Panc1 (cell line): ENCODE results near the gene ARL5C. TPM values are rescaled to one million over a fixed set of nuclear protein-coding genes. Genes with fewer than 3 reads are reported as not detected.

Experiments
- ATAC-seq: fragments of 200-7000 bp; cut with Tn5 transposase; 2 replicates; pipeline ENCODE4 v1.9.1; 2020; ENCODE audit warnings: mild to moderate bottlenecking, moderate library complexity
- BruUV-seq: library from RNA; stranded (reverse); fragments of 400-500 nt; replicated peaks from 2 replicates; lab custom pipeline; 2021; lab: Mats Ljungman, UMichigan
- CTCF ChIA-PET: fragments of 300-600 bp; sonication (Branson Sonifier 250); formaldehyde crosslinking; loops from one replicate; lab custom pipeline; 2022; ENCODE audit warnings: antibody characterized with exemption; lab: Charles Lee
- POLR2A ChIA-PET: fragments of 300-600 bp; sonication (Branson Sonifier 250); formaldehyde crosslinking; loops from one replicate; lab custom pipeline; 2022; ENCODE audit warnings: antibody characterized with exemption; lab: Charles Lee
- DNase-seq: peaks from one replicate; pipeline ENCODE4 v3.0.0-alpha.2; 2010; ENCODE audit warnings: low read depth, low spot score
- H3K27ac ChIP-seq: 2 replicates; pipeline ENCODE4 v1.5.1; 2011; ENCODE audit warnings: mild to moderate bottlenecking, low read length, inconsistent platforms
- H3K27me3 ChIP-seq: fragments of 200-500 bp; sonication (Bioruptor generic); 2 replicates; pipeline ENCODE4 v1.6.0; 2014; ENCODE audit warnings: low read length, inconsistent platforms; ENCODE audit not compliant: control insufficient read depth, insufficient read depth
- H3K36me3 ChIP-seq: fragments of 200-500 bp; sonication (Bioruptor generic); 2 replicates; pipeline ENCODE4 v1.5.1; 2014; ENCODE audit warnings: inconsistent platforms, mild to moderate bottlenecking, low read length, moderate library complexity; ENCODE audit not compliant: control insufficient read depth, insufficient read depth
- H3K4me1 ChIP-seq: 2 replicates; pipeline ENCODE4 v1.5.1; 2011; ENCODE audit warnings: inconsistent platforms, mild to moderate bottlenecking, low read length, moderate library complexity; ENCODE audit not compliant: control insufficient read depth, insufficient read depth
- H3K4me3 ChIP-seq, 2 experiments: 2 replicates each; pipeline ENCODE4 v1.5.1; 2011 to 2012; ENCODE audit warnings: low read depth in 2 of 2, low read length in 2 of 2, mild to moderate bottlenecking in 2 of 2, inconsistent platforms in 1 of 2, moderate library complexity in 1 of 2
- H3K9me3 ChIP-seq: fragments of 200-500 bp; sonication (Bioruptor generic); 2 replicates; pipeline ENCODE4 v1.5.1; 2014; ENCODE audit warnings: low read depth, mild to moderate bottlenecking, inconsistent platforms, low read length, moderate library complexity; ENCODE audit not compliant: control insufficient read depth, insufficient read depth
- CTCF ChIP-seq: fragments of 450-650 bp; IDR thresholded peaks from 2 replicates; pipeline ENCODE4 v1.5.1; 2017; ENCODE audit warnings: mild to moderate bottlenecking
- POLR2AphosphoS5 ChIP-seq: IDR thresholded peaks from 2 replicates; pipeline ENCODE4 v1.6.1; 2012; ENCODE audit warnings: mild to moderate bottlenecking, low read depth, low read length, moderate library complexity
- REST ChIP-seq, 2 experiments: IDR thresholded peaks; 2 replicates each; pipeline ENCODE4 v1.6.1; 2011 to 2012; ENCODE audit warnings: low read depth in 2 of 2, control low read depth in 1 of 2, low read length in 1 of 2, mild to moderate bottlenecking in 1 of 2, moderate library complexity in 1 of 2; ENCODE audit not compliant: insufficient read depth in 1 of 2
- SIN3A ChIP-seq: IDR thresholded peaks from 2 replicates; pipeline ENCODE4 v1.6.1; 2012; ENCODE audit warnings: low read depth, mild to moderate bottlenecking, low read length, moderate library complexity, borderline replicate concordance; ENCODE audit not compliant: insufficient read depth
- TCF7L2 ChIP-seq: IDR thresholded peaks from 2 replicates; pipeline ENCODE4 v1.6.1; 2011; ENCODE audit warnings: mild to moderate bottlenecking, low read depth, low read length, inconsistent platforms
- in situ Hi-C: cut with HindIII; loops from 2 replicates; pipeline ENCODE4 v1.10.0; 2016; ENCODE audit warnings: low sequenced_read_pairs, low pct_unique_long_range_greater_than_20kb
- intact Hi-C: fragments of 100-400 bp; cut with micrococcal nuclease; formaldehyde crosslinking; loops from one replicate; pipeline ENCODE4 v1.10.0; 2022; ENCODE audit not compliant: unreplicated experiment
- total RNA-seq: library from RNA; stranded (reverse); gene quantifications from one replicate; pipeline ENCODE4 v1.2.1, GENCODE V29; 2021; ENCODE audit not compliant: unreplicated experiment

The ARL5C gene
- total RNA-seq, 1 experiment from 2014 or later: not detected

- H3K9me3 ChIP-seq: no peaks in the 10 kb centered on the region
- TF ChIP-seq POLR2AphosphoS5 (no peak), CTCF (no peak), SIN3A (no peak), TCF7L2 (no peak), REST (IDR thresholded peaks at IDR 0.05; ENCODE audit: insufficient read depth in 1 of 2, low read depth in 2 of 2, low read length in 1 of 2) (no peak)
- in situ Hi-C loops (no loop called here), intact Hi-C loops (no loop called here)
- POLR2A ChIA-PET: no interaction called here
- H3K4me1 ChIP-seq: no peaks in the 10 kb centered on the region
- no peak for ATAC-seq
- no peak for DNase-seq
- CTCF ChIA-PET: no interaction called here
- BruUV-seq: no TSS peak
- H3K27ac ChIP-seq: no peak overlapping the region
- H3K36me3 ChIP-seq: no peaks in the 10 kb centered on the region
- H3K4me3 ChIP-seq: no peak overlapping the region
- no peaks in the 10 kb centered on the region for H3K27me3 ChIP-seq
These were observed 57.2 kb downstream of the ARL5C start for GRCh38 chr17:39108461-39109375.

GRCh38 chr17:39107973-39108372, 58.0 kb downstream of the ARL5C start:
- ChIA-PET CTCF (no interaction called here), POLR2A (no interaction called here)
- no peak overlapping the region for H3K27ac ChIP-seq
- no peaks in the 10 kb centered on the region for H3K4me1 ChIP-seq
- ATAC-seq (no peak), DNase-seq (no peak)
- in situ Hi-C loops: no loop called here
- intact Hi-C loops: no loop called here
- no peaks in the 10 kb centered on the region for H3K9me3 ChIP-seq
- no peaks in the 10 kb centered on the region for H3K36me3 ChIP-seq
- BruUV-seq: no TSS peak
- TF ChIP-seq SIN3A (no peak), CTCF (no peak), POLR2AphosphoS5 (no peak), REST (IDR thresholded peaks at IDR 0.05; ENCODE audit: insufficient read depth in 1 of 2, low read depth in 2 of 2, low read length in 1 of 2) (no peak), TCF7L2 (no peak)
- H3K4me3 ChIP-seq: no peak overlapping the region
- no peaks in the 10 kb centered on the region for H3K27me3 ChIP-seq
